NCI-H1436 treated with DMSO at 0.1 percent for 48 hours (cell line): ENCODE measurements around the gene FHIT.

Experiments
- DNase-seq: peaks from one replicate; lab custom pipeline; 2025; lab: John Stamatoyannopoulos, UW

FHIT gene

GRCh38 chr3:60216462-60217075 lies 1034.7 kb downstream of the FHIT start:
- DNase-seq = no peak

- DNase-seq = no peak
Observed at GRCh38 chr3:60215946-60216345, 1035.3 kb downstream of the FHIT start.

GRCh38 chr3:60207905-60208304 lies 1043.3 kb downstream of the FHIT start:
- DNase-seq = no peak

- no peak for DNase-seq
Observed at GRCh38 chr3:60206206-60206605, 1045.0 kb downstream of the FHIT start.

- DNase-seq = no peak
Observed at GRCh38 chr3:60202052-60202726, 1049.1 kb downstream of the FHIT start.

GRCh38 chr3:60199306-60199705 lies 1051.9 kb downstream of the FHIT start:
- no peak for DNase-seq

- DNase-seq = no peak
Observed at GRCh38 chr3:60198179-60198720, 1053.0 kb downstream of the FHIT start.

GRCh38 chr3:60192297-60193114 lies 1058.7 kb downstream of the FHIT start:
- DNase-seq = no peak

- DNase-seq = no peak
Observed at GRCh38 chr3:60190073-60190472, 1061.2 kb downstream of the FHIT start.

GRCh38 chr3:60189304-60189703 lies 1061.9 kb downstream of the FHIT start:
- DNase-seq = no peak

- DNase-seq = no peak
Observed at GRCh38 chr3:60188803-60189202, 1062.4 kb downstream of the FHIT start.

- no peak for DNase-seq
Observed at GRCh38 chr3:60187343-60187742, 1063.9 kb downstream of the FHIT start.

- no peak for DNase-seq
Observed at GRCh38 chr3:60186359-60186758, 1064.9 kb downstream of the FHIT start.

GRCh38 chr3:60185161-60185560 lies 1066.1 kb downstream of the FHIT start:
- no peak for DNase-seq

- no peak for DNase-seq
Observed at GRCh38 chr3:60182697-60183096, 1068.6 kb downstream of the FHIT start.

GRCh38 chr3:60178931-60179653 lies 1072.2 kb downstream of the FHIT start:
- no peak for DNase-seq

- DNase-seq = no peak
Observed at GRCh38 chr3:60177726-60178125, 1073.5 kb downstream of the FHIT start.

GRCh38 chr3:60176614-60177013 lies 1074.6 kb downstream of the FHIT start:
- no peak for DNase-seq

- DNase-seq = no peak
Observed at GRCh38 chr3:60175680-60176079, 1075.6 kb downstream of the FHIT start.

- no peak for DNase-seq
Observed at GRCh38 chr3:60169755-60170154, 1081.5 kb downstream of the FHIT start.

- no peak for DNase-seq
Observed at GRCh38 chr3:60167186-60167585, 1084.1 kb downstream of the FHIT start.
